GM21360 (cell line): ENCODE measurements around the gene NAV1.
"Not testable (repeated sequence)": the region's sequence is repeated elsewhere in the genome, so short reads cannot be mapped to it uniquely, and the experiment has no call there.

Experiments
- ATAC-seq: cut with Tn5 transposase; IDR thresholded peaks from one replicate; pipeline ENCODE4 v1.9.1; 2021; ENCODE audit warnings: mild to moderate bottlenecking, moderate library complexity; ENCODE audit not compliant: unreplicated experiment

Gene NAV1

GRCh38 chr1:201543871-201544642 lies 5.1 kb downstream of the NAV1 start:
- no peak for ATAC-seq

DNA sequence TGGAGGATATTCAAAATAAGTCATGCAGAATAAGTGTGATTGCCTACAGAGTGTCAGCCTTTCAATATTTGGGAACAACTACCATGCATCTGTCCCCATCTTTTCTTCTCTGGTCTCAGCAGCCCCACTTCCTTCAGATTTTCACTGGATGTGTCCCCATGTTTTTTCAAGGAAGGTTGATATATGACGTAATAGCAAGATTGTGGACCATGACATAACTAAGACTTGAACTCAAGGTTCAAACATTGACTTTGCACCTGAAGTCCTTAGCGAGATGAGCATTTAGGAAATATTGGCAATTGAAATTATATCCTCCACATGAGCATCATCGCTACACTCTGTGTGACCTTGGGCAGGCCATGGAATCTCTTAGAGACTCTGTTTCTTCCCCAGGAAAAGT lies 5.8 kb downstream of the NAV1 start:
- no peak for ATAC-seq

DNA sequence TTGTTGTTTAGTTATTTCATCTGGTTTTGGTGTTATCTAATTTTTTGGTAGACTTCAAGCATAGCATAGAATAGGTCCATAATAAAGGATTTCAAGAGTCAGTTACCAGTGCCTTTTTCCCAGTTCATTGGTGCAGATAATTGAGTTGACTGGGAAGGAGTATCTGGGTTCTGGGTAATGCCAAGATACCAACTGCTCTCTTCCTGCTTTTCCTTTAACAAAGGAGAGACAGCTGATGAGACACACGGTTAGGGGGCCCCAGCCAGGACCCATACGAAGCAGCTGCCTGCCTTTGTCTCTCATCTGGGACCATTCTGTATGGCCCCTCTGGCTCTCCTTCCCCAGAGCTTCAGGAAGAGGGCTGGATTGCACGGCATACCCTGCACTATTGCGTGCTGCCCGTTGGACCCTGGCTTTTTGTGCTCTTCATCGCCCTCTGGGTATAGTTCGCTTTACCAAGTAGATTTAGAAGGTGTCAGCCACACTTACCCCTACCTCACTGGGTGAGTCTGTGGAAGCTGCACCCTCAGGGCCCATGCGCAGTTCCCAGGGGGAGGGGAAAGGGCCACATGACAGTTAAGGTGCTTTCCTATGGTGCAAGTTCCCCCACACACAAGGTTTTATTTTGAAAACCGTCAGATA lies 7.0 kb downstream of the NAV1 start:
- no peak for ATAC-seq

DNA sequence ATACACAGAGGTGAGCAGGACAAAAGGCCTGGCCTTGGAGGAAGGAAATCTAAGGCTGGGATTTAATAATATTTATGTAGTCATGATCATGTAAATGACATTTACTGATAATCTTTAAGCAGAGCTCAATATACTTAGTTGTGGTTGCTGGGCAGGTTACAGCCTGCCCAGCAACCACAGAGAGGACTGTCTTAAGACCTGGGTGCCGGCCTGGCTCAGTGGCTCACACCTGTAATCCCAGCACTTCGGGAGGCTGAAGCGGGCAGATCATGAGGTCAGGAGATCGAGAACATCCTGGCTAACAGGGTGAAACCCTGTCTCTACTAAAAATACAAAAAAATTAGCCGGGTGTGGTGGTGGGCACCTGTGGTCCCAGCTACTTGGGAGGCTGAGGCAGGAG lies 10.6 kb downstream of the NAV1 start:
- not testable (repeated sequence) for ATAC-seq

- no peak for ATAC-seq
Measured at GRCh38 chr1:201551096-201551495, 12.2 kb downstream of the NAV1 start.

DNA sequence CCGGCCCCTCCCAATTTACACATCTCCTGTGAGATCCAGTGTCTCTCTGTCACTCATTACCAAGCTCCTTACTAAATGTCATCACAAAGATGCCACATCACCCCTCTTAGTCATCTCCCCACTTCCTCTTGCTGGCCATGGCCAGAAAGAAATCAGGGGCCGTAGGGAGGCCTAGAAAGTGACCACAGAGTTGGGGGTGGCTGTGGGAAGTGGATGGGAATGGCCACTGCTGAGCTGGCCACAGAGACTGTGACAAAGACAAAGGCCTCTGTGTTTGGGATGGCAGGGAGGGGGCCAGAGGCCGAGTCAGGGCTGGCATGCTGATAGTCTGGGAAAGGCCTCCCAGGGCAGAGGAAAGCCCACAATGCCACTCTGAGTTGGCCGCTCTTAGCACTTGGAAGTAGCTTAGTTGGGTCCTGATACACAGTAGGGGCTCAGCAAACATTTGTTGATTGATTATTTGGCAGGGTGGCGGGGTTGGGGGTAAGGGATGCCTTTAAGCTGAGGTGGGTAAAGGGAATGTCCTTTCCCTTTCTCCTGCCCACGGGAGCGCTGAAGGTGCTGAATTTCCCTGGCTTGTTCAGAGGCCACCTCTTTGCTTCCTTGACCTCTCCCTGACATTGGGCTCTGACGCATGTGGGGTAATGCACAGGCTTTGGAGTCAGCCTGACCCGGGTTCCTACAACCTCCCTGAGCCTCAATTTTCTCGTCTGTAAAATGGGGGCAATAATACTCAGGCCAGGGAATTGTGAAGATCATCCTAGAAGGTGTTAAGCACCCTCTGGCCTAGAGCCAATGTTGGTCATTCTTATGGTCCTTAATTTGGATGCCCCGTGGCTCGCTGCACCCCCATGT lies 13.2 kb downstream of the NAV1 start:
- ATAC-seq, result no peak

DNA sequence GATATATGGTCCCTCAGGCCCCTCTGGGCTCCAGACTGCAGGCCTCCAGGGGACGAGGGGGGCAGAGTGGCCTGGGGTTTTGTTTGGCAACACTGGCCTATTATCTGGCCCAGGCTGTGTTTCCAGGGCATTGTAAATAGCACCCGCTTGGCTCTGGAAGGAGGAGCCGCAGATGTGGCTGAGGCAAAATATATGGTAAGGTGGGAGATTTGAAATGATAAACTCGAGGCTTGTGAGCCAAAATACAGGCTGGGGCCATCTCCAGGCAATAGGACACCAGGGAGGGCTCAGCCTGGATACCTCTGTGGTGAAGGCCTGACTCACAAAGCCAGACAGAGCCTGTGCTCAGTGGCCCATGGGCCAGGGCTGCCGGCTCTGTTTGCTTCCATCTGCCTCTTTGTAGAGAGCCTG lies 14.0 kb downstream of the NAV1 start:
- no peak for ATAC-seq

GRCh38 chr1:201553496-201554189 lies 14.7 kb downstream of the NAV1 start:
- ATAC-seq, result no peak

GRCh38 chr1:201554190-201554600 lies 15.3 kb downstream of the NAV1 start:
- ATAC-seq, result no peak

DNA sequence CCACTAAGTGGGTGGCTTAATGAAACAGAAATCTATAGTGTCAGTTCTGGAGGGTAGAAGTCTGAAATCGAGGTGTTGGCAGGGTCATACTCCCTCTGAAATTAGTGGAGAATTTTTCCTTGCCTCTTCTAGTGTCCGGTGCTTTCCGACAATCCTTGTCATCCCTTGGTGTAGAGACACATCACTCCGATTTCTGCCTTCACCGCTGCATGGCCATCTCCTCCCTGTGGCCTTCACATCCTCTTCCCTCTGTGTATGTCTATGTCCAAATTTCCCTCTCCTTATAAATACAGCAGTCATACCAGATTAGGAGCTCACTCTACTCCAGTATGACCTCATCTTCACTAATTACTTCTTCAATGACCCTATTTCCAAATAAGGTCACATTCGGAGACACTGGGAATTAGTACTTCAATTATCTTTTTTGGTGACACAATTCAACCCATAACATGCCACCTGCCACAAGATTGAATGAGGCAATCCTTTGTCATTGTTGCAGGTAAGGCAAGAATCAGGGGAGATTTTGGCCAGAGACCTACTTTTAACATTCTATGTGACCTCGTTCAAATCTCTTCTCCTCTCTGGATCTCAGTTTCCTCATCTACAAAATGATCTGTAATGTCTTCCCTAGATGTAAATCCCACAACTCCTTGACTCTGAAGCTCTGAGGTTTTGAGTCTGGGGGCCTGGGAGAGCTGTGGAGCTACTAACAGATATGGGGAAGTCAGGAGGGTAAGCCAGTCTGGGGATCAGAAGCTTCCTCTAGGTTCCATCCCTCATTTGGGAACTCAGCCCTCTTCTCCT lies 16.1 kb downstream of the NAV1 start:
- ATAC-seq, result no peak

DNA sequence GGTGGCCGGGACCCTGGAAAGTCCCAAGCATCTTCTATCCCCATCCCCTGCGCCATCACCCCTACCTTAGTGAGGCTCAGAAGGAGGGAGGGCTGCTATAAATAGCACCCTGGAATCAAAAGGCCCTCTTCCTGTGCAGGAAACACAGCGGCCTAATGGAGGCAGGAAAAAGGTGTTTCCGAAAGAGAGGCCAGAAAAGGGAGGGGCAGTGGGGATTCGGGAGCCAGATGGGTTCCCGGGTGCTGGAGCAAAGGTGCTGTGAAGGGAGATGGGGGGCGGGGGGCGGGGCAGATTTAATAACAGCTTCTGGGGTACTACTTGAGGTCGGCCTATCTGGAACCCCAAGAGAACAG lies 16.6 kb downstream of the NAV1 start:
- ATAC-seq, result no peak

DNA sequence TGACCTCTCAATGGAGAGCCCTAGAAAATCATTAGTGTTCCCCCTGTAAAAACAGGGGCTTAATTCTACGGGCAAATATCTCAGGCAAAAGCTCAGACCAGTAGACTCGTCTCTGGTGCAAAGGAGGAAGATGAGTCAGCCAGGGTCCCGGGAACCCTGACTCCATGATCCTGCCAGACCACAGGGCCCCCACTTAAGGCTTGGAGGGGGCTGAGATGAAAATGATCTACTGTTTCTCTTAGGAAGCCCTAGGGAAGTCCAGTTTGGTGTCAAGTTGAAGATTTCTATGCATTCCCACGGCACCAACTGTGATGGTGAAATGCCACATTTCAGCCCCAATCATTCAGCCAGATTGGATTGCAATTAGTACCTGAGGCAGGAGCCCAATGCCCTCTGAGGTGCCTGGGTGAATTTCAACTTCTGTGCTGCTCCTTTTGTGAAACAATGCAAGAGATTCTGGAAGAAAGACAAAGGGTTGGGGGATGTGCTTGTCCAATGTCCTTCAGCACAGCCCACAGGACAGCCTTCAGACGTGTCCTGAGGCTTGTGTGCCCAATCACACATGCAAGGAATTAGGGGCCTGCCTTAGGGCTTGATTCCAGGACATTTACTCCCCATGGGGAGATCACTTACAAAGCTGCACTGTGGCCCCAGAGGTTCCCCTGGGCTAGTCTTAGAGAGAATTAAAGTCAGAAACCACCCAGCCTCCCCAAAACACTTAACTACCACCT lies 18.1 kb downstream of the NAV1 start:
- no peak for ATAC-seq

- ATAC-seq, result no peak
Measured at GRCh38 chr1:201557572-201557958, 18.6 kb downstream of the NAV1 start.

GRCh38 chr1:201559679-201560162 lies 20.8 kb downstream of the NAV1 start:
- ATAC-seq, result peak; percentile 43

DNA sequence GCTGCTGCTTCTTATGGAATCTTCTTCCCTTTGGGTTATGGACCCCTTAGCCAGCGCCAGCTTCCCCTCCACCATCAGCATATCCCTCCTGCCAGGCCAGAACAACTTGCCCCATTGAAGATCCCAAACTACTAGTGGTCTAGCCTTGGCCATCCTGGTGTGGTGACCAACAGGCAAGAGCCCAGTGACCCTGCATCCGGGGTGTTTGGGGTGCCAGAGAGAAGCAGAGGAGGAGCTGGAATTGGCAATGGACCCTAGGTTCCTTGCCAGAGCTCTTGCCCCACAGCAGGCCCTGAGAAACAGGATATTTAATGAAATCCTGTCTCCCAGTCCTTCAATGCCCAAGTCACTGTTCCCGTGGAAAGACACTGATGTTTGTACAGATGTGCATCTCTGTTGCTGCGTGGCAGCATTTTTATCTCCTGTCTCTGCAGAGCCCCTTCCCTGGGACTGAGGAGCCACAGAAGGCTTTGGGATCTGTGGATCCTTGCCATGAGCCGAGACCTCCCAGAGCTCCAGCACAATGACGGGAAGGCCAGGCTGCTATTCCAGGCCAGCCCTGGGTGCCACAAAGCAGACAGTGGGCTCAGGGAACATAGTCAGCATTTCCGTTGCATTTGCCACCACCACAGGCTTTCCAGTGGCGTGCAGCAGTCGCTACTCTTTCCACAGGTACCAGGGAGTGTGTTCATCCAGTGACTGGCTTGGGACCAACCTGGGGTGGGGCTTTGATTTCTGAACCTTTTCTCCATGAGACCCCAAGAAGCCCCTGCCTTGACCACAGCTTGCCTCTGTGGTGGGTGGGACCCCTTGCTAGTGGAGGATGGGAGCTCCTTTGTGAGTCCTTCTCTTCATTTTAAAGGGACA lies 21.6 kb downstream of the NAV1 start:
- no peak for ATAC-seq

- no peak for ATAC-seq
Measured at GRCh38 chr1:201561195-201561564, 22.3 kb downstream of the NAV1 start.

- ATAC-seq, result no peak
Measured at GRCh38 chr1:201561601-201562000, 22.7 kb downstream of the NAV1 start.

DNA sequence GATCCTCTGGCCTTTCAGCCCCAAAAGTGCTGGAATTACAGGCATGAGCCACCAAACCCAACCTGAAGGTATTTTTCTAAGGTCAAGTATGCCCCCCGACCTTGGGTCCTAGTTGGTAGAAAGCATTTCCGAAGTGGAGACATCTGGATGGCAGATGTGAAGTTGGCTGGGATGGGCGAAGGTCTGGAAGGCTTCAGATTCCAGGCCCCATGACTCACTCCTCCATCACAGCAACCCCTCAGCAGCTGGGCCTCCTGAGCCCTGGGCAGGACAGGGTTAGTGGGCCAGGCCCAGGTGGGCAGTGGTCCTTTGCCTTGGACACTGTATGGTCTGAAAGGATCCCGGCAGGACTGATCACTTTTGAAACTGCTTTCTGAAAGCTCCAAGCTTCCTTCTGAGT lies 23.3 kb downstream of the NAV1 start:
- ATAC-seq, result no peak
